ENCODE measurements around the gene ZNF254. TPM values are rescaled to one million over a fixed set of nuclear protein-coding genes. Genes with fewer than 3 reads are reported as not detected.

ZNF254 gene
- total RNA-seq, 1 donor from 2014 or later = 17.1 TPM

- DNase-seq (no peak), ATAC-seq (no peak)
- Histone ChIP-seq H3K27ac (no peak overlapping the region), H3K36me3 (peaks cover 63% of the 10 kb centered on the region), H3K4me3 (no peak overlapping the region), H3K27me3 (no peaks in the 10 kb centered on the region), H3K4me1 (no peaks in the 10 kb centered on the region), H3K9me3 (no peaks in the 10 kb centered on the region)
- TF ChIP-seq CTCF (IDR thresholded peaks at IDR 0.05) = no peak
- intact Hi-C loops (cut with DNase I) = no loop called here
Observed at GRCh38 chr19:24064175-24064574, 22.8 kb upstream of the ZNF254 start.

- no peak for TF ChIP-seq CTCF (IDR thresholded peaks at IDR 0.05)
- intact Hi-C loops (cut with DNase I) = no loop called here
- Histone ChIP-seq H3K27me3 (no peaks in the 10 kb centered on the region), H3K9me3 (no peaks in the 10 kb centered on the region), H3K27ac (no peak overlapping the region), H3K4me1 (no peaks in the 10 kb centered on the region), H3K4me3 (no peak overlapping the region), H3K36me3 (peaks cover 52% of the 10 kb centered on the region)
- DNase-seq (no peak), ATAC-seq (no peak)
Observed at GRCh38 chr19:24065243-24065642, 21.7 kb upstream of the ZNF254 start.

- intact Hi-C loops (cut with DNase I) = no loop called here
- no peak for ATAC-seq
Observed at GRCh38 chr19:24065865-24066604, 21.0 kb upstream of the ZNF254 start.

GRCh38 chr19:24069905-24070657 lies 16.9 kb upstream of the ZNF254 start:
- Histone ChIP-seq H3K27ac (no peak overlapping the region), H3K36me3 (peaks cover 49% of the 10 kb centered on the region), H3K9me3 (no peaks in the 10 kb centered on the region), H3K4me3 (no peak overlapping the region), H3K27me3 (no peaks in the 10 kb centered on the region), H3K4me1 (no peaks in the 10 kb centered on the region)
- no peak for ATAC-seq
- no peak for DNase-seq
- TF ChIP-seq CTCF (IDR thresholded peaks at IDR 0.05) = no peak
- intact Hi-C loops (cut with DNase I) = no loop called here

More at GRCh38 chr19:24065865-24066604, 21.0 kb upstream of the ZNF254 start:
- Histone ChIP-seq H3K36me3 (peaks cover 44% of the 10 kb centered on the region), H3K27ac (no peak overlapping the region), H3K9me3 (no peaks in the 10 kb centered on the region), H3K4me3 (no peak overlapping the region), H3K27me3 (no peaks in the 10 kb centered on the region), H3K4me1 (no peaks in the 10 kb centered on the region)
- TF ChIP-seq CTCF (IDR thresholded peaks at IDR 0.05) = no peak
- no peak for DNase-seq

GRCh38 chr19:24071078-24071477 lies 15.9 kb upstream of the ZNF254 start:
- no peak overlapping the region for H3K4me3 ChIP-seq
- ATAC-seq (no peak), DNase-seq (no peak)
- H3K9me3 ChIP-seq = no peaks in the 10 kb centered on the region
- H3K36me3 ChIP-seq = peaks cover 41% of the 10 kb centered on the region
- H3K27ac ChIP-seq = no peak overlapping the region
- intact Hi-C loops (cut with DNase I) = no loop called here
- H3K27me3 ChIP-seq = no peaks in the 10 kb centered on the region
- no peaks in the 10 kb centered on the region for H3K4me1 ChIP-seq
- TF ChIP-seq CTCF (IDR thresholded peaks at IDR 0.05) = no peak

Measured in upper lobe of right lung (tissue), 1 donor.